MM.1S (cell line): ENCODE data around the gene MGST3.

ENCODE experiments used
- EZH2 ChIP-seq: fragments of 300-600 bp; sonication (generic); optimal IDR thresholded peaks from 2 replicates; pipeline ENCODE3; 2017; ENCODE audit warnings: low read depth, mild to moderate bottlenecking, antibody characterized with exemption, low read length, mixed read lengths
- TF ChIP-seq, protein P1 (sequence below): fragments of 300-600 bp; sonication (generic); IDR thresholded peaks from 2 replicates; pipeline ENCODE4 v1.5.1; 2016; ENCODE audit warnings: antibody characterized with exemption, low read length, mixed read lengths

DNA sequence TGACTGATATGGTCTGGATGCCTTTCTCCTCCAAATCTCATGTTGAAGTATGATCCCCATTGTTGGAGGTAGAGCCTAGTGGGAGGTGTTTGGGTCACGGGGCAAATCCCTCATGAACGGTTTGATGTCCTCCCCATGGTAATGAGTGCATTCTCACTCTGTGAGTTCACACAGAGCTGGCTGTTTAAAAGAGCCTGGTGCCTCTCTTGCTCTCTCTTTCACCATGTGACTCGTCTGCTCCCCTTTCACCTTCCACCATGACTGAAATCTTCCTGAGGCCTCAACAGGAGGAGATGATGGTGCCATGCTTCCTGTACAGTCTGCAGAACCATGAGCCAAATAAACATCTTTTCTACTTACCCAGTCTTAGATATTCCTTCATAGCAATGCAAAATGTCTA is 37.1 kb downstream of the MGST3 start:
- TF ChIP-seq, protein P1, sequence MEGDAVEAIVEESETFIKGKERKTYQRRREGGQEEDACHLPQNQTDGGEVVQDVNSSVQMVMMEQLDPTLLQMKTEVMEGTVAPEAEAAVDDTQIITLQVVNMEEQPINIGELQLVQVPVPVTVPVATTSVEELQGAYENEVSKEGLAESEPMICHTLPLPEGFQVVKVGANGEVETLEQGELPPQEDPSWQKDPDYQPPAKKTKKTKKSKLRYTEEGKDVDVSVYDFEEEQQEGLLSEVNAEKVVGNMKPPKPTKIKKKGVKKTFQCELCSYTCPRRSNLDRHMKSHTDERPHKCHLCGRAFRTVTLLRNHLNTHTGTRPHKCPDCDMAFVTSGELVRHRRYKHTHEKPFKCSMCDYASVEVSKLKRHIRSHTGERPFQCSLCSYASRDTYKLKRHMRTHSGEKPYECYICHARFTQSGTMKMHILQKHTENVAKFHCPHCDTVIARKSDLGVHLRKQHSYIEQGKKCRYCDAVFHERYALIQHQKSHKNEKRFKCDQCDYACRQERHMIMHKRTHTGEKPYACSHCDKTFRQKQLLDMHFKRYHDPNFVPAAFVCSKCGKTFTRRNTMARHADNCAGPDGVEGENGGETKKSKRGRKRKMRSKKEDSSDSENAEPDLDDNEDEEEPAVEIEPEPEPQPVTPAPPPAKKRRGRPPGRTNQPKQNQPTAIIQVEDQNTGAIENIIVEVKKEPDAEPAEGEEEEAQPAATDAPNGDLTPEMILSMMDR, result no peak
- no peak for TF ChIP-seq EZH2
